Stimulated activated CD8-positive, alpha-beta memory T cell treated with anti-CD3 and anti-CD28 coated beads, Interleukin-4, amount 100 ng/mL, for 1 hour (primary cell): ENCODE measurements around the gene CLDN11.

ENCODE experiments used
- DNase-seq, 2 donors: peaks; one replicate each; pipeline ENCODE4 v3.0.0-alpha.2; 2020; ENCODE audit warnings: low read depth in 2 of 2, low spot score in 1 of 2

The CLDN11 gene

GRCh38 chr3:170470063-170471016, 51.7 kb downstream of the CLDN11 start:
- DNase-seq: no peak

DNA sequence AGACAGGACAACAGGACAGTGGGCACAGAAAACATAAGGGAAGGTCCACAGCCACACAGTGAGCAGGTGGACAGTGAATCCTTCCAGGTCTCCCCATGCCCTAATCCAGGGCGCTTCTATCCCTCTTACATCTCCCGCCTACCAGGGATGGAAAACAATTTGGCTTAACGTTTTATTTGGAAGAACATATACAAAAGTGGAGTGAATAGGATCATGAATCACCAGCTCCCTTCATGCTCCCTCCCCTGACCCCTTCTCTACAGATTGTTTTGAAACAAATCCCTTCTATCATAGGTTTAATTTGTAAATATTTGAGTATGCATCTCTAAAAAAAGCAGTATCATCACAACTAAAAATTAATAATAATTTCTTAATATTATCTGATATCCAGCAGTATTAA, 52.5 kb downstream of the CLDN11 start:
- no peak for DNase-seq

GRCh38 chr3:170473358-170473757, 54.7 kb downstream of the CLDN11 start:
- DNase-seq: no peak

DNA sequence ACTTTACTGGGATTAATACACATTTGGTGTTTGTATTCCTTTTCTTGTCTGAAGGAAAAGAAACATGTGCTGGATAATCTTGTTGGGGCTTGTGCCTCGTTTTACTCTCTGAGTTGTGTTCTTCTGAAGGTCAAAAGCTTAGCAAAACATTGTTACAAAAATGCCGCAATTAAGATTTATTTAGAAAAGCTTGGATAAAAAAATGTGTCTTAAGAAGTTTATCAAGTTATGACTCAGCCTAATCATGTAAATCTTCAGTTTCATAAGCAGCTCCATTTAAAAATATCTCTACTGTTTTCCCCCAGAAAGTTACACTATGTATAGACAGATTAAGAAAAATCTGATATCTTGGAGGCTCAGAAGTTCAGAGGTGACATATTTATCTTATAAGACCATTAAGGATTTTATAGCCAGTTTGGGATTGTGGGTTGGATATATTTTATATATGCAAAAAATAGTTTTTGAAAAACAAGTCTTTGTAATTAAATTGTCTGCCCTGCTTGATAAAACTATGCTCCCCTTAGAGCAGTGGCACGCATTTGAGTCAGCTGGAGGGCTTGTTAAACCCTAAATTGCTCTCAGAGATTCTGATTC, 56.5 kb downstream of the CLDN11 start:
- no peak for DNase-seq

DNA sequence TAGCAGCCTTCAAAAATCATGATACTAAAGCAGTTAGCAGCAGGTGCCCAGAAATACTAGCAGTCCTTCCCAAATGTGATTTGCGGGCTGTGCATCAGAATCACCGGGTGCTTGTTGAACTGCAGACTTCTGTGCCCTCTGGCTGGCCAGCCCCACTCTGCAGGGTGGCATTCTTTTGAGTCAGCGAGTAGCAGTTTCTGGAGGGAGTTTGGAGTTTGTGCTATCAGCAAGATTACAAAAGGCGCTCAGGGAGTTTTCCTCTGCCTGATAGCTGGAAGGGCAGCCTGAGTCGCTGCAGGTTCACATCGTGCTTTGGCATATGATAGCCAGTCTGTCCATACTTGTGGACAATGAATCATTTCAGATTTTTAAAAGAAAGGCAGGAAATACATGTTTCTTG, 57.6 kb downstream of the CLDN11 start:
- DNase-seq: no peak

- DNase-seq: no peak
These were observed 58.7 kb downstream of the CLDN11 start for GRCh38 chr3:170477395-170477794.

DNA sequence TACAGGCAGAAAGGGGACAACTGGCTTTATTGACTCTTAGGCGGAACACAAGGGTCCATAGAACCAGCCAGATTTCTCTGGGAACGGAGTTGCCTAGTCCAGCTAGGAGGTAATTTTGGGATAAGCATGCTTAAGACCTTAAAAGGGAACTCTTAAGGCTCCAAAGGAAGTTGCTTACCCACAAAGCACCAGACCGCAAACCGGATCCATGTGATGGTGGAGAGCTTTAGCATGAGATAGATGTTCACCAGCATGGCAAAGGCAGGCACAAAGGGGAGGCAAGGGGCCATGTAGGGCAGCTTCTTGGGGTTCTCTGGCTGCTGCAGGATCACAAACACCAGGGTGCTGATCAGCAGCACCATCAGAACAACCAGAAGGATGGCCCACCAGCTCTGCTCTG, 61.4 kb downstream of the CLDN11 start:
- DNase-seq: no peak

GRCh38 chr3:170482199-170482598, 63.5 kb downstream of the CLDN11 start:
- DNase-seq: no peak

GRCh38 chr3:170483485-170484262, 65.0 kb downstream of the CLDN11 start:
- no peak for DNase-seq
